HUES6 (cell line): ENCODE results near the gene RXFP4.

Experiments used
- H3K27ac ChIP-seq: 2 replicates; pipeline ENCODE4 v1.7.0; 2013; ENCODE audit warnings: low read depth, mild to moderate bottlenecking, low read length, inconsistent platforms
- H3K27me3 ChIP-seq: 2 replicates; pipeline ENCODE4 v1.6.1; 2013; ENCODE audit warnings: low read length; ENCODE audit not compliant: control insufficient read depth, insufficient read depth
- H3K36me3 ChIP-seq: 2 replicates; pipeline ENCODE4 v1.6.1; 2013; ENCODE audit warnings: low read length; ENCODE audit not compliant: control insufficient read depth, insufficient read depth
- H3K4me1 ChIP-seq: 2 replicates; pipeline ENCODE4 v1.6.1; 2013; ENCODE audit warnings: low read length; ENCODE audit not compliant: control insufficient read depth, insufficient read depth
- H3K4me3 ChIP-seq: 2 replicates; pipeline ENCODE4 v1.5.1; 2013; ENCODE audit warnings: low read depth, low read length
- H3K9ac ChIP-seq: one replicate; pipeline ENCODE4 v1.6.1; 2013; ENCODE audit warnings: mild to moderate bottlenecking, low read length
- H3K9me3 ChIP-seq: 2 replicates; pipeline ENCODE4 v1.6.1; 2013; ENCODE audit warnings: low read depth, low read length; ENCODE audit not compliant: control insufficient read depth, insufficient read depth

The RXFP4 gene

GRCh38 chr1:155931332-155932038 lies 10.0 kb upstream of the RXFP4 start:
- H3K4me1 ChIP-seq = peaks cover 17% of the 10 kb centered on the region
- H3K27me3 ChIP-seq = no peaks in the 10 kb centered on the region
- H3K36me3 ChIP-seq = peaks cover 74% of the 10 kb centered on the region
- no peak overlapping the region for H3K9ac ChIP-seq
- no peak overlapping the region for H3K27ac ChIP-seq
- H3K4me3 ChIP-seq = peak overlapping the region; percentile 33
- H3K9me3 ChIP-seq = no peaks in the 10 kb centered on the region

- peak overlapping the region; percentile 33 for H3K4me3 ChIP-seq
- no peaks in the 10 kb centered on the region for H3K9me3 ChIP-seq
- peaks cover 68% of the 10 kb centered on the region for H3K36me3 ChIP-seq
- no peaks in the 10 kb centered on the region for H3K27me3 ChIP-seq
- no peak overlapping the region for H3K27ac ChIP-seq
- no peak overlapping the region for H3K9ac ChIP-seq
- peaks cover 17% of the 10 kb centered on the region for H3K4me1 ChIP-seq
These were observed 9.4 kb upstream of the RXFP4 start for GRCh38 chr1:155932081-155932480.

- peaks cover 17% of the 10 kb centered on the region for H3K4me1 ChIP-seq
- peaks cover 64% of the 10 kb centered on the region for H3K36me3 ChIP-seq
- no peaks in the 10 kb centered on the region for H3K9me3 ChIP-seq
- H3K27me3 ChIP-seq = no peaks in the 10 kb centered on the region
- H3K9ac ChIP-seq = no peak overlapping the region
- peak overlapping the region; percentile 33; the same call in 1 of the 2 replicates for H3K4me3 ChIP-seq
- H3K27ac ChIP-seq = no peak overlapping the region
These were observed 9.0 kb upstream of the RXFP4 start for GRCh38 chr1:155932487-155932886.

GRCh38 chr1:155933591-155934096 lies 7.8 kb upstream of the RXFP4 start:
- Histone ChIP-seq H3K27ac (peak overlapping the region; percentile 89), H3K4me3 (peak overlapping the region; percentile 93), H3K27me3 (no peaks in the 10 kb centered on the region), H3K36me3 (peaks cover 52% of the 10 kb centered on the region), H3K9ac (peak overlapping the region; percentile 96), H3K9me3 (no peaks in the 10 kb centered on the region), H3K4me1 (peaks cover 17% of the 10 kb centered on the region)

GRCh38 chr1:155934097-155934935 lies 7.1 kb upstream of the RXFP4 start, which contains the start of gene KHDC4:
KHDC4 (minus strand) TSS chr1:155934413; CDS start chr1:155934373, 40 bp downstream.
- Histone ChIP-seq H3K4me1 (peaks cover 17% of the 10 kb centered on the region), H3K4me3 (peak within 1 kb of the TSS; percentile 93), H3K36me3 (peaks cover 45% of the 10 kb centered on the region), H3K27ac (peak within 1 kb of the TSS; percentile 93), H3K9ac (peak within 1 kb of the TSS; percentile 96), H3K9me3 (no peaks in the 10 kb centered on the region), H3K27me3 (no peaks in the 10 kb centered on the region)

- peaks cover 38% of the 10 kb centered on the region for H3K36me3 ChIP-seq
- H3K4me1 ChIP-seq = peaks cover 17% of the 10 kb centered on the region
- peak overlapping the region; percentile 96 for H3K9ac ChIP-seq
- H3K27me3 ChIP-seq = no peaks in the 10 kb centered on the region
- peak overlapping the region; percentile 93 for H3K4me3 ChIP-seq
- peak overlapping the region; percentile 93 for H3K27ac ChIP-seq
- H3K9me3 ChIP-seq = no peaks in the 10 kb centered on the region
These were observed 6.4 kb upstream of the RXFP4 start for GRCh38 chr1:155934936-155935590.

GRCh38 chr1:155938220-155938627 lies 3.2 kb upstream of the RXFP4 start:
- no peaks in the 10 kb centered on the region for H3K27me3 ChIP-seq
- peaks cover 12% of the 10 kb centered on the region for H3K4me1 ChIP-seq
- no peaks in the 10 kb centered on the region for H3K9me3 ChIP-seq
- H3K9ac ChIP-seq = no peak overlapping the region
- H3K27ac ChIP-seq = no peak overlapping the region
- H3K36me3 ChIP-seq = peaks cover 6% of the 10 kb centered on the region
- H3K4me3 ChIP-seq = no peak overlapping the region

- no peak overlapping the region for H3K27ac ChIP-seq
- H3K4me1 ChIP-seq = peaks cover 21% of the 10 kb centered on the region
- H3K9me3 ChIP-seq = no peaks in the 10 kb centered on the region
- H3K36me3 ChIP-seq = no peaks in the 10 kb centered on the region
- no peak overlapping the region for H3K4me3 ChIP-seq
- H3K27me3 ChIP-seq = no peaks in the 10 kb centered on the region
- H3K9ac ChIP-seq = no peak overlapping the region
These were observed 901 bp upstream of the RXFP4 start for GRCh38 chr1:155940482-155940992.

GRCh38 chr1:155941845-155942531 lies 550 bp downstream of the RXFP4 start:
- no peak overlapping the region for H3K4me3 ChIP-seq
- peaks cover 28% of the 10 kb centered on the region for H3K4me1 ChIP-seq
- H3K27me3 ChIP-seq = no peaks in the 10 kb centered on the region
- peaks cover 10% of the 10 kb centered on the region for H3K36me3 ChIP-seq
- no peak overlapping the region for H3K27ac ChIP-seq
- H3K9me3 ChIP-seq = no peaks in the 10 kb centered on the region
- no peak overlapping the region for H3K9ac ChIP-seq

GRCh38 chr1:155942578-155943141 lies 1.2 kb downstream of the RXFP4 start:
- Histone ChIP-seq H3K36me3 (peaks cover 16% of the 10 kb centered on the region), H3K4me1 (peaks cover 28% of the 10 kb centered on the region), H3K9me3 (no peaks in the 10 kb centered on the region), H3K27me3 (no peaks in the 10 kb centered on the region), H3K9ac (no peak overlapping the region), H3K4me3 (no peak overlapping the region), H3K27ac (no peak overlapping the region)
